Calu3 (cell line): ENCODE measurements around the gene AKAP5. TPM values are rescaled to one million over a fixed set of nuclear protein-coding genes. Genes with fewer than 3 reads are reported as not detected.
A peak's percentile ranks its signal among the peaks of the same experiment; 100 is the strongest.

Experiments used
- Bru-seq: library from RNA; stranded (reverse); fragments of 400-500 nt; gene quantifications from one replicate; lab custom pipeline; 2021; lab: Mats Ljungman, UMichigan
- BruChase-seq, 2 experiments: library from RNA; stranded (reverse); fragments of 400-500 nt; gene quantifications; one replicate each; lab custom pipeline; 2021; lab: Mats Ljungman, UMichigan
- BruUV-seq: library from RNA; stranded (reverse); fragments of 400-500 nt; replicated peaks from 2 replicates; lab custom pipeline; 2021; lab: Mats Ljungman, UMichigan
- CTCF ChIA-PET: fragments of 300-600 bp; sonication (Branson Sonifier 250); formaldehyde crosslinking; loops from one replicate; lab custom pipeline; 2022; ENCODE audit warnings: antibody characterized with exemption; lab: Charles Lee
- DNase-seq: peaks from one replicate; pipeline ENCODE4 v3.0.0; 2022
- H3K27ac Mint-ChIP-seq: one replicate; pipeline ENCODE4 v1.8.0; 2022; ENCODE audit warnings: mixed read lengths; ENCODE audit not compliant: unreplicated experiment
- H3K27me3 Mint-ChIP-seq: one replicate; pipeline ENCODE4 v1.8.0; 2022; ENCODE audit warnings: mixed read lengths; ENCODE audit not compliant: unreplicated experiment
- H3K36me3 Mint-ChIP-seq: one replicate; pipeline ENCODE4 v1.8.0; 2022; ENCODE audit warnings: mild to moderate bottlenecking, moderate library complexity, mixed read lengths; ENCODE audit not compliant: insufficient read depth, unreplicated experiment
- H3K4me1 Mint-ChIP-seq: one replicate; pipeline ENCODE4 v1.8.0; 2022; ENCODE audit warnings: mild to moderate bottlenecking, low read depth, mixed read lengths; ENCODE audit not compliant: unreplicated experiment
- H3K4me3 Mint-ChIP-seq: one replicate; pipeline ENCODE4 v1.8.0; 2022; ENCODE audit warnings: mild to moderate bottlenecking, low read depth, moderate library complexity, mixed read lengths; ENCODE audit not compliant: unreplicated experiment
- H3K9me3 Mint-ChIP-seq: one replicate; pipeline ENCODE4 v1.8.0; 2022; ENCODE audit warnings: low read depth, mixed read lengths; ENCODE audit not compliant: unreplicated experiment
- CTCF ChIP-seq: fragments of 200-600 bp; IDR thresholded peaks from one replicate; pipeline ENCODE4 v1.8.0; 2022; ENCODE audit warnings: antibody characterized with exemption; ENCODE audit not compliant: unreplicated experiment
- intact Hi-C: fragments of 100-400 bp; cut with micrococcal nuclease; formaldehyde crosslinking; loops from one replicate; pipeline ENCODE4 v1.10.0; 2022; ENCODE audit not compliant: unreplicated experiment
- long read RNA-seq: library from polyadenylated mRNA; stranded (forward); transcript quantifications from one replicate; pipeline ENCODE4 v2.0.0, GENCODE V29; 2022
- total RNA-seq: library from RNA; stranded (reverse); gene quantifications from 2 replicates; pipeline ENCODE4 v1.2.3, GENCODE V29; 2022

The AKAP5 gene, protein sequence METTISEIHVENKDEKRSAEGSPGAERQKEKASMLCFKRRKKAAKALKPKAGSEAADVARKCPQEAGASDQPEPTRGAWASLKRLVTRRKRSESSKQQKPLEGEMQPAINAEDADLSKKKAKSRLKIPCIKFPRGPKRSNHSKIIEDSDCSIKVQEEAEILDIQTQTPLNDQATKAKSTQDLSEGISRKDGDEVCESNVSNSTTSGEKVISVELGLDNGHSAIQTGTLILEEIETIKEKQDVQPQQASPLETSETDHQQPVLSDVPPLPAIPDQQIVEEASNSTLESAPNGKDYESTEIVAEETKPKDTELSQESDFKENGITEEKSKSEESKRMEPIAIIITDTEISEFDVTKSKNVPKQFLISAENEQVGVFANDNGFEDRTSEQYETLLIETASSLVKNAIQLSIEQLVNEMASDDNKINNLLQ
- 1.1 and 1.7 TPM in 2 replicates for total RNA-seq
- Bru-seq, nascent RNA, result percentile 42 among the genes with signal in this experiment
- percentile 55 among the genes with signal in this experiment for BruChase-seq, experiment 1, labeled RNA remaining after a 6-hour chase
- percentile 61 among the genes with signal in this experiment for BruChase-seq, experiment 2, labeled RNA remaining after a 2-hour chase
- long read RNA-seq, result 0 reads

DNA sequence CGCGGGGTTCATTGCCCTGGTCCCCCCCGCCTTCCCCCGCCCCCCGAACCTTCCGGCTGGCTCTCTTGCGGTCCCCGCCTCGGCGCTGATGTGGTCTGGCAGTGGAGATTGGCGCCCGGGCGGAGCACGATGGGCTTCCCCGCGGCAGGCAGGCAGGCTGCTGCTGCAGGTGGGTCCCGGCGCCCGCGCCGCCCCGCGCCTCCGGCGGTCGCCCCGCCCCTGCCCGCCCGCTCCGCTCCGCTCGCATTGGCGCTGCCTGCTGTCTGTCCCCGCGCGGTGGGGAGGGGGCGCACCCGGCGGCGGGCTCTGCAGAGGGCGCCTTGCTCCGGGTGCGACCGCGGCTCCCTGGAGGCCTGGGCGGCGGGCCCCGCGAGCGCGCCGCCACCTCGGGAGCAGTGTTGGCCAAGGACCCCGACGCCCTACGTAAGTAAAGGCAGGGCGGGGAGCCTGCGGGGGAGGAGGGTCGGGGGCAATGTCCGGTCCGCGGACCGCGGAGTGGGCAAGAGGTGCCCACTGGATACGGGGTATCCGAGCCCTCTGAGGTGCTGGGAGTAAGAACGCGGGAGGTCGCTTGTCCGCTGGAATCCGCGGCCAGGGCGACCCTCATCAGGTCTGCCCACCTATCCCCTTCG is at the start of gene AKAP5:
TSS of gene AKAP5 (plus strand) at position 309 of the 632 bp plus-strand sequence. CDS start 2,896 bp downstream, outside the sequence.
- Mint-ChIP-seq H3K4me1 (no peaks in the 10 kb centered on the region), H3K36me3 (peaks cover 31% of the 10 kb centered on the region), H3K9me3 (no peaks in the 10 kb centered on the region), H3K27me3 (no peaks in the 10 kb centered on the region), H3K4me3 (peak within 1 kb of the TSS; percentile 73), H3K27ac (peak within 1 kb of the TSS; percentile 16)
- intact Hi-C loops, result no loop called here
- BruUV-seq, result no TSS peak
- CTCF ChIA-PET, result interaction anchor here (1.3 kb wide), 1 partner anchor 35 kb away, joined by 5 read pairs; no protein-coding TSS in a partner anchor
- DNase-seq, result peak; percentile 69
- TF ChIP-seq CTCF, result no peak

GRCh38 chr14:64416348-64416932 is 48.9 kb upstream of the AKAP5 start:
- Mint-ChIP-seq H3K4me3 (no peak overlapping the region), H3K9me3 (no peaks in the 10 kb centered on the region), H3K27ac (no peak overlapping the region), H3K27me3 (no peaks in the 10 kb centered on the region), H3K36me3 (peaks cover 35% of the 10 kb centered on the region), H3K4me1 (peaks cover 8% of the 10 kb centered on the region)
- no peak for TF ChIP-seq CTCF
- no peak for DNase-seq
- CTCF ChIA-PET, result interaction anchor here (0.6 kb wide), 1 partner anchor 19 kb away, joined by 3 read pairs; no protein-coding TSS in a partner anchor
- intact Hi-C loops, result no loop called here
- BruUV-seq, result no TSS peak

DNA sequence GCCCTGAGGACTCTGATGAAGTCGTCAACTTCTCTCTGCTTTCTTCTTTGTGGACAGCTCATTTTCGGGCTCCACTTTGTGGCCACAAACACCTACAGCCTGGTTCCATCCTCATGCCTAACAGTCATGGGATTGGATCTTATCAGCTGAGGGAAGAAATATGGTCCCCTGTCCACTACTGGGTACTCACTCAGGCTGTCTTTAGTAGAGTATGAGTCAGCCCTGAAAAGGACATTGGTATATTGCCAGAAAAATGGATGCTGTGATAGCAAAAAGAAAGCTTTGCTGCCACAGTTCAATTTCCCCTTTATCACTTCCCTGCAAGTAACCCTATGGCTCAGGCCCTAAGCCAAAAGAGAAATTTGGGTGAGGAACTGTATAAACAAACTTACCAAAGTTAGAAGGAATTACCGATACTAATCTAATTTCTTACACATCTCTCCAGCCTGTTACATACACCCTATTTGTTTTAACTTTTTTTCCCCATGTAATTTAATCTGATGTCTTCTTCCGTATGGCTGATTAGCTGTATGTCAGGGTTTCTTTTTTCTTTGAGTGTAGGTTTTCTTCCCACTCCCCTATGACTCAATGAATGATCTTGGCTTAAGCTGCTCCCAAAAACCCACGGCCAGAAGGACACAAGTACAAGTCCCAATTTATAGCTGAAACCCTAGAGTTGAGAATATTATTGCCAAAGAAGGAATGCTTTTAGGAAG is 48.1 kb upstream of the AKAP5 start:
- Mint-ChIP-seq H3K27ac (no peak overlapping the region), H3K27me3 (no peaks in the 10 kb centered on the region), H3K4me1 (peaks cover 8% of the 10 kb centered on the region), H3K36me3 (peaks cover 28% of the 10 kb centered on the region), H3K4me3 (no peak overlapping the region), H3K9me3 (no peaks in the 10 kb centered on the region)
- CTCF ChIA-PET, result no interaction called here
- DNase-seq, result no peak
- no TSS peak for BruUV-seq
- no peak for TF ChIP-seq CTCF
- intact Hi-C loops, result no loop called here

- no peak for TF ChIP-seq CTCF
- Mint-ChIP-seq H3K9me3 (no peaks in the 10 kb centered on the region), H3K4me1 (peaks cover 8% of the 10 kb centered on the region), H3K27me3 (no peaks in the 10 kb centered on the region), H3K4me3 (no peak overlapping the region), H3K36me3 (peaks cover 28% of the 10 kb centered on the region), H3K27ac (no peak overlapping the region)
- BruUV-seq, result no TSS peak
- CTCF ChIA-PET, result no interaction called here
- intact Hi-C loops, result no loop called here
- no peak for DNase-seq
Observed at GRCh38 chr14:64417771-64418125, 47.6 kb upstream of the AKAP5 start.
